ENCODE data around the gene EPN1. TPM values are rescaled to one million over a fixed set of nuclear protein-coding genes. Genes with fewer than 3 reads are reported as not detected.

EPN1 gene
- total and polyA plus RNA-seq, 9 of the 15 experiments (the other 6 are each of a cell fraction or from before 2014, with no cell fraction given), result 0.08 to 138 (median 12.7) TPM

- no peak for TF ChIP-seq ATF6 (CRISPR knock-in tag; IDR thresholded peaks at IDR 0.05)
- no peak for TF ChIP-seq ZNF584 (CRISPR knock-in tag; IDR thresholded peaks at IDR 0.05; ENCODE audit: low read depth)
- TF ChIP-seq ZNF165 (CRISPR knock-in tag; IDR thresholded peaks at IDR 0.05; ENCODE audit: borderline replicate concordance), result no peak
- TF ChIP-seq THRA (IDR thresholded peaks at IDR 0.05), result no peak
- peak; percentile 91 to 95 for TF ChIP-seq MAZ (CRISPR knock-in tag; conservative IDR thresholded peaks at IDR 0.05 in 1 of 2, IDR thresholded peaks at IDR 0.05 in 1 of 2)
- TF ChIP-seq ESRRB (CRISPR knock-in tag; IDR thresholded peaks at IDR 0.05; ENCODE audit: borderline replicate concordance), result no peak
- TF ChIP-seq GTF2B (IDR thresholded peaks at IDR 0.05; ENCODE audit: extremely low read depth, insufficient read length), result no peak
- TF ChIP-seq NFIC (IDR thresholded peaks at IDR 0.05), result 0 out of 2 replicates have a peak, but pooled peaks have one; percentile 25
- TF ChIP-seq THAP12 (CRISPR knock-in tag; IDR thresholded peaks at IDR 0.05), result no peak
- no peak for TF ChIP-seq FUS (optimal IDR thresholded peaks at IDR 0.05; ENCODE audit: low read depth, low read length)
- no peak; a peak in 1 of 4 replicates for TF ChIP-seq KDM1A (IDR thresholded peaks at IDR 0.05)
- peak; percentile 21 for TF ChIP-seq CHD1 (IDR thresholded peaks at IDR 0.05; ENCODE audit: low read length)
- peak; percentile 39; a peak in 3 of 4 replicates for TF ChIP-seq SIX5 (IDR thresholded peaks at IDR 0.05; ENCODE audit: borderline replicate concordance in 1 of 2, insufficient read depth in 1 of 2, low read depth in 1 of 2, low read length in 2 of 2)
- peak; percentile 81 for TF ChIP-seq HCFC1 (IDR thresholded peaks at IDR 0.05; ENCODE audit: low read depth, low read length)
- TF ChIP-seq HMG20A (CRISPR knock-in tag; conservative IDR thresholded peaks at IDR 0.05), result no peak
- TF ChIP-seq MCM7 (IDR thresholded peaks at IDR 0.05), result no peak
- TF ChIP-seq U2AF1 (optimal IDR thresholded peaks at IDR 0.05; ENCODE audit: low read depth, low read length), result no peak
- no peak for TF ChIP-seq NFYB (IDR thresholded peaks at IDR 0.05; ENCODE audit: extremely low read depth, insufficient read length)
- TF ChIP-seq TCF7 (IDR thresholded peaks at IDR 0.05; ENCODE audit: borderline replicate concordance), result 0 out of 2 replicates have a peak, but pooled peaks have one; percentile 24
- peak; percentile 54; the same call in 1 of the 2 replicates for TF ChIP-seq ZKSCAN1 (IDR thresholded peaks at IDR 0.05; ENCODE audit: low read depth, low read length)
These were observed 31.8 kb upstream of the EPN1 start, which contains the start of gene ZNF581 (continued) for GRCh38 chr19:55643003-55643886.
